ENCODE results near the gene TEX55.
"Not testable (repeated sequence)": the region's sequence is repeated elsewhere in the genome, so short reads cannot be mapped to it uniquely, and the experiment has no call there.

The TEX55 gene

DNA sequence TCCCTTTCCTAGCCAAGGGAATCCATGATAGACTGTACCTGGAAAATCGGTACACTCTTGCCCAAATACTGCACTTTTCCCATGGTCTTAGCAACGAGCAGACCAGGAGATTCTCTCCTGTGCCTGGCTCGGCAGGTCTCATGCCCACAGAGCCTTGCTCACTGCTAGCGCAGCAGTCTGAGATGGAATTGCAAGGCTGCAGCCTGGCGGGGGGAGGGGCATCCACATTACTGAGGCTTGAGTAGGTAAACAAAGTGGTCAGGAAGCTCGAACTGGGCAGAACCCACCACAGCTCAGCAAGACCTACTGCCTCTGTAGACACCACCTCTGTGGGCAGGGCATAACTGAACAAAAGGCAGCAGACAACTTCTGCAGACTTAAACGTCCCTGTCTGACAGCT lies 15.7 kb upstream of the TEX55 start:
- WGBS, 2 experiments (ENCODE audit: insufficient coverage in 2 of 2): 62 to 63% methylated on average over 6 of the region's 7 CpGs
- not testable (repeated sequence) for H3K4me3 ChIP-seq (ENCODE audit: extremely low read depth, insufficient read depth, low read length, poor library complexity, severe bottlenecking); H3K9me3 ChIP-seq (ENCODE audit: control insufficient read depth, low read length); H3K27ac ChIP-seq (ENCODE audit: low read depth, low read length, severe bottlenecking); H3K4me1 ChIP-seq (ENCODE audit: control insufficient read depth, insufficient read depth, low read length, poor library complexity, severe bottlenecking); H3K36me3 ChIP-seq (ENCODE audit: control insufficient read depth, insufficient read depth, low read length)

- H3K36me3 ChIP-seq (ENCODE audit: control insufficient read depth, insufficient read depth, low read length); H3K27ac ChIP-seq (ENCODE audit: low read depth, low read length, severe bottlenecking); H3K9me3 ChIP-seq (ENCODE audit: control insufficient read depth, low read length); H3K4me1 ChIP-seq (ENCODE audit: control insufficient read depth, insufficient read depth, low read length, poor library complexity, severe bottlenecking); H3K4me3 ChIP-seq (ENCODE audit: extremely low read depth, insufficient read depth, low read length, poor library complexity, severe bottlenecking): not testable (repeated sequence)
- WGBS, 2 experiments (ENCODE audit: insufficient coverage in 2 of 2): 94 to 100% methylated on average over 1 to 2 of the region's 4 CpGs
Observed at GRCh38 chr3:119132291-119132690, 13.7 kb upstream of the TEX55 start.

DNA sequence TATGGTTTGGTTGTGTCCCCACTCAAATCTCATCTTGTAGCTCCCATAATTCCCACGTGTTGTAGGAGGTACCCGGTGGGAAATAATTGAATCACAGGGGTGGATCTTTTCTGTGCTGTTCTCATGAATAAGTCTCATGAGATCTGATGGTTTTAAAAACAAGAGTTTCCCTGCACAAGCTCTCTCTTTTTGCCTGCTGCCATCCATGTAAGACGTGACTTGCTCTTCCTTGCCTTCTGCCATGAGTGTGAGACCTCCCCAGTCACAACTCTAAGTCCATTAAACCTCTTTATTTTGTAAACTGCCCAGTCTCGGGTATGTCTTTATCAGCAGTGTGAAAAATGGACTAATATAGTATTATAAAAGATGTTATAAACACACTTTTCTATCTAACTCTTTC lies 6.6 kb upstream of the TEX55 start:
- not testable (repeated sequence) for H3K4me3 ChIP-seq (ENCODE audit: extremely low read depth, insufficient read depth, low read length, poor library complexity, severe bottlenecking); H3K4me1 ChIP-seq (ENCODE audit: control insufficient read depth, insufficient read depth, low read length, poor library complexity, severe bottlenecking); H3K36me3 ChIP-seq (ENCODE audit: control insufficient read depth, insufficient read depth, low read length); H3K9me3 ChIP-seq (ENCODE audit: control insufficient read depth, low read length); H3K27ac ChIP-seq (ENCODE audit: low read depth, low read length, severe bottlenecking)
- WGBS, 2 experiments (ENCODE audit: insufficient coverage in 2 of 2): 82 to 100% methylated on average over 1 to 2 of the region's 4 CpGs

DNA sequence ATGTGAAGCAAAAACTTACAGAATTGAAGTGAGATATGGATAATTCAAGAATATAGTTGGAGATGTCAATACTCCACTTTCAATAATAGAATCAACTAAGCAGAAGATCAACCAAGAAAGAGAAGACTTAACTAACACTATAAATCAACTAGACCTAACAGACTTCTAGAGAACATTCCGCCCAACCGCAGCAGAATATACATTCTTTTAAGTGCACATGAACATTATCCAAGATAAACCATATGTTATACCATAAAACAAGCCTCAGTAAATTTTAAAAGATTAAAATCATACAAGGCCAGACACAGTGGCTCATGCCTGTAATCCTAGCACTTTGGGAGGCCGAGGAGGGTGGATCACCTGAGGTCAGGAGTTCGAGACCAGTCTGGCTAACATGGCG lies 5.5 kb upstream of the TEX55 start:
- no peaks in the 10 kb centered on the region for H3K9me3 ChIP-seq (ENCODE audit: control insufficient read depth, low read length)
- no peak overlapping the region for H3K4me3 ChIP-seq (ENCODE audit: extremely low read depth, insufficient read depth, low read length, poor library complexity, severe bottlenecking)
- no peak overlapping the region for H3K27ac ChIP-seq (ENCODE audit: low read depth, low read length, severe bottlenecking)
- WGBS, 2 experiments (ENCODE audit: insufficient coverage in 2 of 2): 79 to 89% methylated on average over 3 to 5 of the region's 5 CpGs
- H3K4me1 ChIP-seq (ENCODE audit: control insufficient read depth, insufficient read depth, low read length, poor library complexity, severe bottlenecking): no peaks in the 10 kb centered on the region
- no peaks in the 10 kb centered on the region for H3K36me3 ChIP-seq (ENCODE audit: control insufficient read depth, insufficient read depth, low read length)

GRCh38 chr3:119145128-119145499 lies 851 bp upstream of the TEX55 start:
- H3K36me3 ChIP-seq (ENCODE audit: control insufficient read depth, insufficient read depth, low read length): no peaks in the 10 kb centered on the region
- no peak overlapping the region for H3K27ac ChIP-seq (ENCODE audit: low read depth, low read length, severe bottlenecking)
- H3K4me1 ChIP-seq (ENCODE audit: control insufficient read depth, insufficient read depth, low read length, poor library complexity, severe bottlenecking): no peaks in the 10 kb centered on the region
- H3K4me3 ChIP-seq (ENCODE audit: extremely low read depth, insufficient read depth, low read length, poor library complexity, severe bottlenecking): no peak overlapping the region
- no peaks in the 10 kb centered on the region for H3K9me3 ChIP-seq (ENCODE audit: control insufficient read depth, low read length)

- Histone ChIP-seq H3K4me1 (ENCODE audit: control insufficient read depth, insufficient read depth, low read length, poor library complexity, severe bottlenecking) (no peaks in the 10 kb centered on the region), H3K9me3 (ENCODE audit: control insufficient read depth, low read length) (no peaks in the 10 kb centered on the region), H3K27ac (ENCODE audit: low read depth, low read length, severe bottlenecking) (no peak overlapping the region), H3K36me3 (ENCODE audit: control insufficient read depth, insufficient read depth, low read length) (no peaks in the 10 kb centered on the region), H3K4me3 (ENCODE audit: extremely low read depth, insufficient read depth, low read length, poor library complexity, severe bottlenecking) (no peak overlapping the region)
- WGBS, 2 experiments (ENCODE audit: insufficient coverage in 2 of 2): 85% methylated on average over 10 to 12 of the region's 15 CpGs
Observed at GRCh38 chr3:119146578-119147375, 812 bp downstream of the TEX55 start.

- Histone ChIP-seq H3K36me3 (ENCODE audit: control insufficient read depth, insufficient read depth, low read length) (no peaks in the 10 kb centered on the region), H3K9me3 (ENCODE audit: control insufficient read depth, low read length) (no peaks in the 10 kb centered on the region), H3K4me3 (ENCODE audit: extremely low read depth, insufficient read depth, low read length, poor library complexity, severe bottlenecking) (no peak overlapping the region), H3K27ac (ENCODE audit: low read depth, low read length, severe bottlenecking) (no peak overlapping the region), H3K4me1 (ENCODE audit: control insufficient read depth, insufficient read depth, low read length, poor library complexity, severe bottlenecking) (no peaks in the 10 kb centered on the region)
- WGBS, 2 experiments (ENCODE audit: insufficient coverage in 2 of 2): no CpG with 5 or more reads among the region's 2 CpGs
Observed at GRCh38 chr3:119147494-119147893, 1.5 kb downstream of the TEX55 start.

DNA sequence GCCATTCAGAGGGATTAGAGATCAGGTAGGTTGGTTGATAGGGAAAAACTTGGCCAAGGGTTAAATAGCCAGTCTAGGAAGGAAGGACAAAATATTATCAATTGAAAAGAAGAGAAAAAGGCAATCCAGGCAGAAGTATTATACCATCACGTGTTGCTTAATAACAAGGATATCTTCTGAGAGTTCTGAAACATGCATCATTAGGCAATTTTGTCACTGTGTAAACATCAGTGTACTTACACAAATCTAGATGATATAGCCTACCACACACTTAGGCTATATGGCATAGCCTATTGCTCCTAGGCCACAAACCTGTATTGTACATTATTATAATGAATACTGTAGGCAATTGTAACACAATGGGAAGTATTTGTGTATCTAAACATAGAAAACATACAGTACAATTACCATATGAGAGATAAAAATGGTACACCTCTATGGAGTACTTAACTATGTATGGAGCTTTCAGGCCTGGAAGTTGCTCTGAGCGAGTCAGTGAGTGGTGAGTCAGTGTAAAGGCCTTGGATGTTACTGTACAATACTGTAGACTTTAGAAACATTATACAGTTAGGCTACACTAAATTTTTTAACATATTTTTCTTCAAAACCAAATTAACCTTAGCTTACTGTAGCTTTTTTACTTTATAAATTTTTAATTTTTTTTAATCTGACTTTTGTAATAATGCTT lies 2.7 kb downstream of the TEX55 start:
- WGBS, 2 experiments (ENCODE audit: insufficient coverage in 2 of 2): 86 to 90% methylated on average over 1 of the region's 2 CpGs
- no peaks in the 10 kb centered on the region for H3K9me3 ChIP-seq (ENCODE audit: control insufficient read depth, low read length)
- H3K4me1 ChIP-seq (ENCODE audit: control insufficient read depth, insufficient read depth, low read length, poor library complexity, severe bottlenecking): no peaks in the 10 kb centered on the region
- no peak overlapping the region for H3K27ac ChIP-seq (ENCODE audit: low read depth, low read length, severe bottlenecking)
- H3K4me3 ChIP-seq (ENCODE audit: extremely low read depth, insufficient read depth, low read length, poor library complexity, severe bottlenecking): no peak overlapping the region
- no peaks in the 10 kb centered on the region for H3K36me3 ChIP-seq (ENCODE audit: control insufficient read depth, insufficient read depth, low read length)

DNA sequence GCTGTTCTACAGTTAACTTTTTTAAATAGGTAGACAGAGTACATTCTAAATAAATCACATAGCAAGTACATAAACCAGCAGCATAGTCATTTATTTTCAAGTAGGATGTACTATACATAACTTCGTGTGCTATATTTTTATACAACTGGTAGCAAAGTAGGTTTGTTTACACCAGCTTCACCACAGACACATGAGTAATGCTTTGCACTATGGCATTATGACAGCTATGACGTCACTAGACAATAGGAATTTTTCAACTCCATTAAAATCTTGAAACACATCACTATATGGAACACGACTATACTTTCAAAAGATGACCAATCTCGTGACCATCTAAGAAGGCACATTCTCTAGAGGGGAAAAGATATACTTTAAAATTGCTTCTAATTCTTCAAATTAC lies 3.5 kb downstream of the TEX55 start:
- WGBS, 2 experiments (ENCODE audit: insufficient coverage in 2 of 2): no CpG with 5 or more reads among the region's 4 CpGs
- Histone ChIP-seq H3K4me3 (ENCODE audit: extremely low read depth, insufficient read depth, low read length, poor library complexity, severe bottlenecking) (no peak overlapping the region), H3K36me3 (ENCODE audit: control insufficient read depth, insufficient read depth, low read length) (no peaks in the 10 kb centered on the region), H3K4me1 (ENCODE audit: control insufficient read depth, insufficient read depth, low read length, poor library complexity, severe bottlenecking) (no peaks in the 10 kb centered on the region), H3K9me3 (ENCODE audit: control insufficient read depth, low read length) (no peaks in the 10 kb centered on the region), H3K27ac (ENCODE audit: low read depth, low read length, severe bottlenecking) (no peak overlapping the region)

DNA sequence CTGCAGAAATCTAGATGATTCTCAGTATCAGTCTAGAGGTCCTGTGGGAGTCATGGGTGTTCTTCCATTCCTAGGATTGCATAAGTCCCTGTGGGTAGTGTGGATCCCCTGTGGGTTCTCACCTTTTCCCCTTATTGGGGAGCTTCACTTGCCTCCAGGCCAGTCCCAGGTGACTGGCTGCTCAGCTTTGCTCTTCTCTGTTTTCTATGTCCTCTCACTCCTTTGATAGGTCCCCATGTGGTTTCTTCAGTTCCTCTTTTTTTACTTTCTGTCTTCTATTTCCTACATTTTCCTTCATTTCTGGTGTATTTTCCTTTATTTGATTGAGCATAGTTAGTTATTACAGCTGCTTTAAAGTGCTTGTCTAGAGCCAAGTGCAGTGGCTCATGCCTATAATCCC lies 10.9 kb downstream of the TEX55 start:
- no peak overlapping the region for H3K4me3 ChIP-seq (ENCODE audit: extremely low read depth, insufficient read depth, low read length, poor library complexity, severe bottlenecking)

GRCh38 chr3:119157971-119158370 lies 12.0 kb downstream of the TEX55 start:
- 89 to 90% methylated on average over 1 of the region's 2 CpGs for WGBS, 2 experiments (ENCODE audit: insufficient coverage in 2 of 2)
- no peaks in the 10 kb centered on the region for H3K9me3 ChIP-seq (ENCODE audit: control insufficient read depth, low read length)

More for the DNA sequence above, 10.9 kb downstream of the TEX55 start:
- no peak overlapping the region for H3K27ac ChIP-seq (ENCODE audit: low read depth, low read length, severe bottlenecking)
- H3K9me3 ChIP-seq (ENCODE audit: control insufficient read depth, low read length): no peaks in the 10 kb centered on the region
- no peaks in the 10 kb centered on the region for H3K36me3 ChIP-seq (ENCODE audit: control insufficient read depth, insufficient read depth, low read length)
- no peaks in the 10 kb centered on the region for H3K4me1 ChIP-seq (ENCODE audit: control insufficient read depth, insufficient read depth, low read length, poor library complexity, severe bottlenecking)

More at GRCh38 chr3:119157971-119158370, 12.0 kb downstream of the TEX55 start:
- H3K36me3 ChIP-seq (ENCODE audit: control insufficient read depth, insufficient read depth, low read length): no peaks in the 10 kb centered on the region
- no peaks in the 10 kb centered on the region for H3K4me1 ChIP-seq (ENCODE audit: control insufficient read depth, insufficient read depth, low read length, poor library complexity, severe bottlenecking)
- no peak overlapping the region for H3K27ac ChIP-seq (ENCODE audit: low read depth, low read length, severe bottlenecking)
- H3K4me3 ChIP-seq (ENCODE audit: extremely low read depth, insufficient read depth, low read length, poor library complexity, severe bottlenecking): no peak overlapping the region
